ENCODE results near the gene ANGEL1.

The ANGEL1 gene

DNA sequence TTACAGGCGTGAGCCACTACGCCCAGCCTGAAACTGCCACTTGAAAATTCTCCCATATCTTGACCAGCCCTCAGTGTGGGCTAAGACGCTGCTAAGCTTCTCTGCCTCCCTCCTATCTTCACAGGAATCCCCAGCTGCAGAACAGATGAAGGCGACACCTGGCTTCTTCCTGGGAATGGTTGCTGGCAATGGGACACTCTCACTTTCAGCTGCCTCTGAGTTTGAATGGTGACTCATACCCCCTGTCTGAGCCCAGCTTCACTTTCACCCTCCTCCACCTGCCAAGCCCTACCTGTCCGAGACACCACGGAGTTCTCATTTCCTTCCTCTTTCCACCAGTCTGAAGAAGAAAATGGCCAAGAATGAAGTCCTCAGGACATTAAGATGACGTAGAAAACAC, 69.7 kb downstream of the ANGEL1 start:
- no peak for DNase-seq (ENCODE audit: low read depth)

DNA sequence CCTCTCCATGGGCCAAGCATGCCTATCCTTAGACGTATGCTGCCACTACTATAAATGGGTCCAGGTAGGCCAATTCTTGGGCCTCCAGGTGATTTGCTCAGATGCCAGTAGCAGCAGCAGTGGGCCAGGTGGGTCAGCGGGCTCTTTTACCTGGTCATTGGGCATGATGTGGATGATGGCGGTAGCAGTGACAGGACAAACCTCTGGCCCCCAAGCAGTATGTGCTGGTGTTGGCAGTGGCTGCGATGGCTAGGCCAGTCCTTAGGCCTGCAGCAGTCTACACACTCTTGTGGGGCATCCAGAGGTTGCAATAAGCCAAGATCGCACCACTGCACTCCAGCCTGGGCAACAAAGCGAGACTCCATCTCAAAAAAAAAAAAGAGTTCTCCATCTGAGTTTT, 70.5 kb downstream of the ANGEL1 start:
- DNase-seq (ENCODE audit: low read depth), result no peak
- no peak overlapping the region for H3K4me3 ChIP-seq (ENCODE audit: low read depth, low read length)

More for the DNA sequence above, 69.7 kb downstream of the ANGEL1 start:
- no peak overlapping the region for H3K4me3 ChIP-seq (ENCODE audit: low read depth, low read length)

DNA sequence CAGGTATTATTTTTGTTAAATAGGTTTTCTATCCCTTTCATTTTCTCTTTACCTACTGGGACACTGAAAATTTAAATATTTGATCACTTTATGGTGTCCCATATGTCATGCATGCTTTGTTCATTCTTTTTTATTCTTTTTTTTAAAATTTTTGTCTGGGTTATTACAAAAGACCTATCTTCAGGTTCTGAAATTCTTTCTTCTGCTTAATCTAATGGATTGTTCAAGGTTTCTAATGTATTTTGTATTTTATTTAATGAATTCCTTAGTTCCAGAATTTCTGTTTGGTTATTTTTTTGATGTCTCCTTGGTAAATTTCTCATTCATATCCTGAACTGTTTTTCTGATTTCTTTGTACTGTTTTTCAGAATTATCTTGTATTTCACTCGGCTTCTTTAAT, 71.6 kb downstream of the ANGEL1 start:
- no peak for DNase-seq (ENCODE audit: low read depth)
- no peak overlapping the region for H3K4me3 ChIP-seq (ENCODE audit: low read depth, low read length)

Data from skeletal muscle cell (primary cell).